ENCODE data around the gene PXDN. TPM values are rescaled to one million over a fixed set of nuclear protein-coding genes. Genes with fewer than 3 reads are reported as not detected.
A peak's percentile ranks its signal among the peaks of the same experiment; 100 is the strongest.

The PXDN gene
- total and polyA plus RNA-seq, 2 of the 4 experiments (the other 2 are of a cell fraction) = 153 to 332 TPM

DNA sequence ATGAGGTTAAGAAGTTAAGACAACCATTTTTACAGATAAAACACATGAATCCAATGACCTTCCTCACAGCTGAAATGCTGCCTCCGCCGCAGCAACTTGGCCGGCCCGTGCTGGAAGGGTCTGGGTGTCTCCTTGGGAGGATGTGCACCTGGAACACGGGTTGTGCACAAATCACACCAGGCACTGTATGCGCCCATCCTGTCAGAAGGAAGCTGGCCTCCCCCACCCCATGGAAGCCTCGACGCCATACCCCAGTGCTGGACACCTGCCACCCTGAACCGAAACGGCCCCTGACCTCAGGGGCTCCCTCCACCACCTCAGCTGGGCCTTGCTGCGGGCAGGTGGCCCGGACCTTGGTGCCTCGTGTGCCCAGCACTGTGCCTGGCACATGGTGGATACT lies 111.8 kb downstream of the PXDN start:
- peaks cover 55% of the 10 kb centered on the region for H3K36me3 ChIP-seq (ENCODE audit: control insufficient read depth, insufficient read depth, low read length)

More for the DNA sequence above, 111.8 kb downstream of the PXDN start:
- intact Hi-C loops (cut with micrococcal nuclease) (no loop called here), dilution Hi-C loops (cut with HindIII; ENCODE audit: low sequenced_read_pairs, unreplicated experiment) (no loop called here), in situ Hi-C loops (cut with MboI; ENCODE audit: low sequenced_read_pairs) (no loop called here)
- H3K4me2 ChIP-seq (ENCODE audit: low read depth, low read length) = no peak overlapping the region
- CTCF ChIA-PET = no interaction called here
- TF ChIP-seq POLR2A (IDR thresholded peaks at IDR 0.05; ENCODE audit: low read depth, low read length) (no peak), NFE2L2 (IDR thresholded peaks at IDR 0.05; ENCODE audit: low read depth, low read length) (no peak), MAZ (IDR thresholded peaks at IDR 0.05; ENCODE audit: borderline replicate concordance, low read depth, low read length) (no peak), RCOR1 (IDR thresholded peaks at IDR 0.05; ENCODE audit: insufficient replicate concordance, low read length) (no peak), RAD21 (IDR thresholded peaks at IDR 0.05; ENCODE audit: low read length) (no peak), SMC3 (IDR thresholded peaks at IDR 0.05; ENCODE audit: low read depth, low read length) (no peak), CHD1 (IDR thresholded peaks at IDR 0.05; ENCODE audit: low read depth, low read length) (no peak), FOS (IDR thresholded peaks at IDR 0.05; ENCODE audit: low read depth, low read length) (no peak), BHLHE40 (IDR thresholded peaks at IDR 0.05; ENCODE audit: low read depth, low read length) (no peak), RFX5 (IDR thresholded peaks at IDR 0.05; ENCODE audit: low read depth, low read length) (no peak), MAFK (IDR thresholded peaks at IDR 0.05; ENCODE audit: low read depth, low read length) (no peak), MXI1 (IDR thresholded peaks at IDR 0.05; ENCODE audit: borderline replicate concordance, low read depth, low read length) (no peak), CEBPB (IDR thresholded peaks at IDR 0.05; ENCODE audit: low read depth, low read length) (no peak)
- TF ChIP-seq, protein P1, sequence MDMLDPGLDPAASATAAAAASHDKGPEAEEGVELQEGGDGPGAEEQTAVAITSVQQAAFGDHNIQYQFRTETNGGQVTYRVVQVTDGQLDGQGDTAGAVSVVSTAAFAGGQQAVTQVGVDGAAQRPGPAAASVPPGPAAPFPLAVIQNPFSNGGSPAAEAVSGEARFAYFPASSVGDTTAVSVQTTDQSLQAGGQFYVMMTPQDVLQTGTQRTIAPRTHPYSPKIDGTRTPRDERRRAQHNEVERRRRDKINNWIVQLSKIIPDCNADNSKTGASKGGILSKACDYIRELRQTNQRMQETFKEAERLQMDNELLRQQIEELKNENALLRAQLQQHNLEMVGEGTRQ (IDR thresholded peaks at IDR 0.05; ENCODE audit: low read depth, low read length) = no peak
- TF ChIP-seq, protein P2, sequence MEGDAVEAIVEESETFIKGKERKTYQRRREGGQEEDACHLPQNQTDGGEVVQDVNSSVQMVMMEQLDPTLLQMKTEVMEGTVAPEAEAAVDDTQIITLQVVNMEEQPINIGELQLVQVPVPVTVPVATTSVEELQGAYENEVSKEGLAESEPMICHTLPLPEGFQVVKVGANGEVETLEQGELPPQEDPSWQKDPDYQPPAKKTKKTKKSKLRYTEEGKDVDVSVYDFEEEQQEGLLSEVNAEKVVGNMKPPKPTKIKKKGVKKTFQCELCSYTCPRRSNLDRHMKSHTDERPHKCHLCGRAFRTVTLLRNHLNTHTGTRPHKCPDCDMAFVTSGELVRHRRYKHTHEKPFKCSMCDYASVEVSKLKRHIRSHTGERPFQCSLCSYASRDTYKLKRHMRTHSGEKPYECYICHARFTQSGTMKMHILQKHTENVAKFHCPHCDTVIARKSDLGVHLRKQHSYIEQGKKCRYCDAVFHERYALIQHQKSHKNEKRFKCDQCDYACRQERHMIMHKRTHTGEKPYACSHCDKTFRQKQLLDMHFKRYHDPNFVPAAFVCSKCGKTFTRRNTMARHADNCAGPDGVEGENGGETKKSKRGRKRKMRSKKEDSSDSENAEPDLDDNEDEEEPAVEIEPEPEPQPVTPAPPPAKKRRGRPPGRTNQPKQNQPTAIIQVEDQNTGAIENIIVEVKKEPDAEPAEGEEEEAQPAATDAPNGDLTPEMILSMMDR (conservative IDR thresholded peaks at IDR 0.05; ENCODE audit: low read depth, low read length) = no peak
- TF ChIP-seq, protein P3, sequence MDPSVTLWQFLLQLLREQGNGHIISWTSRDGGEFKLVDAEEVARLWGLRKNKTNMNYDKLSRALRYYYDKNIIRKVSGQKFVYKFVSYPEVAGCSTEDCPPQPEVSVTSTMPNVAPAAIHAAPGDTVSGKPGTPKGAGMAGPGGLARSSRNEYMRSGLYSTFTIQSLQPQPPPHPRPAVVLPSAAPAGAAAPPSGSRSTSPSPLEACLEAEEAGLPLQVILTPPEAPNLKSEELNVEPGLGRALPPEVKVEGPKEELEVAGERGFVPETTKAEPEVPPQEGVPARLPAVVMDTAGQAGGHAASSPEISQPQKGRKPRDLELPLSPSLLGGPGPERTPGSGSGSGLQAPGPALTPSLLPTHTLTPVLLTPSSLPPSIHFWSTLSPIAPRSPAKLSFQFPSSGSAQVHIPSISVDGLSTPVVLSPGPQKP (IDR thresholded peaks at IDR 0.05; ENCODE audit: borderline replicate concordance, low read depth, low read length) = no peak
- peak overlapping the region; percentile 81 for H2AK5ac ChIP-seq (ENCODE audit: low read depth, low read length)
- H3K14ac ChIP-seq (replicated peaks; ENCODE audit: low read depth, low read length) = peak overlapping the region; percentile 75
- peak overlapping the region; percentile 72; the same call in 1 of the 2 replicates for H3K18ac ChIP-seq (ENCODE audit: low read depth, low read length)
- no peak overlapping the region; the same call in 1 of the 2 replicates for H3K9ac ChIP-seq (ENCODE audit: low read depth, low read length)
- H3K4ac ChIP-seq (ENCODE audit: low read depth, low read length) = peak overlapping the region; percentile 96
- H3K4me3 ChIP-seq (ENCODE audit: insufficient read depth, low read depth, low read length) = no peak overlapping the region
- DNase-seq = no peak
- H3K4me1 ChIP-seq (ENCODE audit: control insufficient read depth, insufficient read depth, low read length) = peaks cover 16% of the 10 kb centered on the region
- H2AK9ac ChIP-seq (replicated peaks; ENCODE audit: low read depth, low read length, poor library complexity) = peak overlapping the region; percentile 60
- H3K27me3 ChIP-seq (ENCODE audit: control insufficient read depth, insufficient read depth, low read length) = no peaks in the 10 kb centered on the region
- peak overlapping the region; percentile 90 for H2BK120ac ChIP-seq (ENCODE audit: low read depth, low read length)
- peaks cover 5% of the 10 kb centered on the region for H3K9me3 ChIP-seq (ENCODE audit: control insufficient read depth, insufficient read depth, low read length)
- H2BK20ac ChIP-seq (ENCODE audit: low read depth, low read length) = peak overlapping the region; percentile 94
- no TSS peak for BruUV-seq (replicated peaks)
- POLR2A ChIA-PET (ENCODE audit: unreplicated experiment) = no interaction called here
- H2BK5ac ChIP-seq (ENCODE audit: low read depth, low read length, poor library complexity, severe bottlenecking) = peak overlapping the region; percentile 95
- H3K27ac ChIP-seq (ENCODE audit: insufficient read depth, low read length) = peak overlapping the region; percentile 30; the same call in 1 of the 2 replicates
- H3K23ac ChIP-seq (ENCODE audit: low read depth, low read length) = peak overlapping the region; percentile 60
- peaks cover 0 to 69% of the 10 kb centered on the region in 2 experiments; a peak in 3 of 4 replicates for H3K79me1 ChIP-seq (ENCODE audit: low read depth in 1 of 2, low read length in 2 of 2)
- H4K5ac ChIP-seq (ENCODE audit: low read depth, low read length) = peak overlapping the region; percentile 63; the same call in 1 of the 2 replicates
- no peak overlapping the region for H3K56ac ChIP-seq (ENCODE audit: extremely low read depth, insufficient read depth, low read length)
- peaks cover 18% of the 10 kb centered on the region for H3K9me1 ChIP-seq (ENCODE audit: insufficient read depth, low read length)
- peak overlapping the region; percentile 7 to 71; a peak in 3 of 4 replicates for H4K8ac ChIP-seq (ENCODE audit: low read depth in 2 of 2, low read length in 2 of 2)
- peak overlapping the region; percentile 35; the same call in 2 of the 3 replicates for H2BK15ac ChIP-seq (ENCODE audit: low read depth, low read length)
- peak overlapping the region; percentile 75 for H2AFZ ChIP-seq (replicated peaks; ENCODE audit: low read length, poor library complexity)
- 100% methylated on average over 4 of the region's 13 CpGs; no CpG with 5 or more reads in 1 of the 2 experiments for WGBS, 2 experiments (ENCODE audit: extremely low coverage in 2 of 2, insufficient read length in 1 of 2)
- peaks cover 24% of the 10 kb centered on the region for H4K20me1 ChIP-seq (ENCODE audit: insufficient read depth, low read length)
- H4K91ac ChIP-seq (ENCODE audit: insufficient read depth, low read depth, low read length) = peak overlapping the region; percentile 83
- ATAC-seq (ENCODE audit: low read depth) = no peak
